Adrenal gland (tissue), 5 donors: Measurements from ENCODE around the gene KIAA0513.

Experiments used
- CTCF ChIP-seq, 6 experiments: fragments of 450-650 bp in 4 of 6; fragments of 200-600 bp in 2 of 6; sonication (generic) in 1 of 6; IDR thresholded peaks; 1 replicate in 5 of 6; 2 replicates in 1 of 6; pipeline versions ENCODE4 v1.5.1 to v1.8.0; 2016 to 2021; ENCODE audit warnings: antibody characterized with exemption in 6 of 6, mild to moderate bottlenecking in 2 of 6, moderate library complexity in 1 of 6
- POLR2A ChIP-seq, 2 donors: fragments of 450-650 bp; IDR thresholded peaks; one replicate each; pipeline ENCODE4 v1.6.1; 2017; ENCODE audit warnings: antibody characterized with exemption in 2 of 2, mild to moderate bottlenecking in 2 of 2, moderate library complexity in 1 of 2
- donor health status: DM: no; HTN: no; CAD: no.

- TF ChIP-seq CTCF (IDR thresholded peaks at IDR 0.05) (no peak), POLR2A (IDR thresholded peaks at IDR 0.05) (no peak)
These were observed 15.0 kb downstream of the KIAA0513 start for GRCh38 chr16:85042606-85043005.
